ENCODE results near the gene CDKN1A. TPM values are rescaled to one million over a fixed set of nuclear protein-coding genes. Genes with fewer than 3 reads are reported as not detected.

The CDKN1A gene
- total RNA-seq, 4 donors from 2014 or later, result 86.8 to 209 (median 131) TPM

DNA sequence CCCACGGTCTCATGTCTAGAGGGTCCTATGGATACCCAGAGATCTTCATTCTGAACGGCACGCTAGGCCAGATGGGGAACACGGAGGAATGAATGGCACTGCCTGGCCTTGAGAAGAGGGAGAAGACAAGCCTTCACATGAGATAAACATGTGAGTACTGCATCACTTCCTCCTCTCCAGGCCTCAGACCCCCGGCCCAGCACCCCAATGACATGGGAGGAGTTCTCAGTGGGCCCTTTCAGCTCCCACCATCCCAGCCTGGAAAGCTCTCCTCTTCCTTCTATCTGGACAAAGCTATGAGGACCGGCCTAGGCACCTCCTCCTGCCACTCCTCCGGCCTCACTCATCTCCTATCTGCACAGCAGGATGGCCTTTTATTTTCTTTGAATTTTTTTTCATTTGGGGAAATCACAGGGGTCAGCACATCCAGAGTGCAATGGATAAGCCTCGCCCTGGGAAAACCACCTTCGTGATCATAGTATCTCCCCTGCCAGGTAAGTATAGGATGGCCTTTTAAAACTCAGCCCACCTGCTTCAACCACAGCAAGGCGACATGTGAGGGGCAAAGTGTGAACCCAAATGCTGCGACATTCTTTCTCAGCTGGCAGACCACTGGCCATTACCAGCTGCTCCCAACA lies 39.2 kb upstream of the CDKN1A start:
- intact Hi-C loops (cut with DNase I), result no loop called here
- DNase-seq, result no peak

DNA sequence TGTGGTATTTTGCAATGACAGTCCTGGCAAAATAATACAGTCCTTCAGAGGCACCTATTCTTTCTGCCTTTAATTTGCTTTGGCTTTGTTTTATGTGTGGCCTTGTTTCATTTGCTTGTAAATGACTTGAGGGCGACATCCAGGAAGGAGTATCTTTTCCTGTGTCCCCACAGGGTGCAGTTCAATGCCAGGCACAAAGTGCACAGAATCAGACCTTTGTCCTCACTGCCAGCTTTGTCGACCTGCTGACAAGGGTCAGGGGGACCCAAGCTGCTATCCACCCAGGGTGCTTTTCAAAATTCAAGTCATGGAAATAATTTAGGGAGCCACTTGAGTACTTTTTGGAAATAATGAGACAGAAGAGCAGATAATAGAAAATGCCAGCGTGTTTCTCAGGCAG lies 37.0 kb upstream of the CDKN1A start:
- WGBS, 2 donors, result 73 to 83% methylated on average over 3 of the region's 3 CpGs
- Histone ChIP-seq H3K4me1 (peaks cover 12 to 24% (median 20%) of the 10 kb centered on the region in 3 donors), H3K27ac (no peak overlapping the region)

More for the DNA sequence above, 39.2 kb upstream of the CDKN1A start:
- H3K4me3 ChIP-seq, result no peak overlapping the region
- no peaks in the 10 kb centered on the region for H3K36me3 ChIP-seq
- H3K27ac ChIP-seq, result no peak overlapping the region
- H3K4me1 ChIP-seq, result peaks cover 13 to 19% (median 19%) of the 10 kb centered on the region in 3 donors
- H3K27me3 ChIP-seq, result no peaks in the 10 kb centered on the region
- H3K9me3 ChIP-seq, result no peaks in the 10 kb centered on the region
- 91 to 92% methylated on average over 6 to 11 of the region's 11 CpGs for WGBS, 2 donors
- TF ChIP-seq, protein P1, sequence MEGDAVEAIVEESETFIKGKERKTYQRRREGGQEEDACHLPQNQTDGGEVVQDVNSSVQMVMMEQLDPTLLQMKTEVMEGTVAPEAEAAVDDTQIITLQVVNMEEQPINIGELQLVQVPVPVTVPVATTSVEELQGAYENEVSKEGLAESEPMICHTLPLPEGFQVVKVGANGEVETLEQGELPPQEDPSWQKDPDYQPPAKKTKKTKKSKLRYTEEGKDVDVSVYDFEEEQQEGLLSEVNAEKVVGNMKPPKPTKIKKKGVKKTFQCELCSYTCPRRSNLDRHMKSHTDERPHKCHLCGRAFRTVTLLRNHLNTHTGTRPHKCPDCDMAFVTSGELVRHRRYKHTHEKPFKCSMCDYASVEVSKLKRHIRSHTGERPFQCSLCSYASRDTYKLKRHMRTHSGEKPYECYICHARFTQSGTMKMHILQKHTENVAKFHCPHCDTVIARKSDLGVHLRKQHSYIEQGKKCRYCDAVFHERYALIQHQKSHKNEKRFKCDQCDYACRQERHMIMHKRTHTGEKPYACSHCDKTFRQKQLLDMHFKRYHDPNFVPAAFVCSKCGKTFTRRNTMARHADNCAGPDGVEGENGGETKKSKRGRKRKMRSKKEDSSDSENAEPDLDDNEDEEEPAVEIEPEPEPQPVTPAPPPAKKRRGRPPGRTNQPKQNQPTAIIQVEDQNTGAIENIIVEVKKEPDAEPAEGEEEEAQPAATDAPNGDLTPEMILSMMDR (IDR thresholded peaks at IDR 0.05), result no peak
- no peak for TF ChIP-seq POLR2A (IDR thresholded peaks at IDR 0.05)

GRCh38 chr6:36642913-36643817 lies 35.3 kb upstream of the CDKN1A start:
- Histone ChIP-seq H3K36me3 (no peaks in the 10 kb centered on the region), H3K27ac (peak overlapping the region in 2 of 4 donors; percentile 23 to 39), H3K4me1 (peaks cover 12 to 24% (median 20%) of the 10 kb centered on the region in 3 donors), H3K4me3 (no peak overlapping the region), H3K9me3 (no peaks in the 10 kb centered on the region), H3K27me3 (no peaks in the 10 kb centered on the region)
- no peak for DNase-seq
- no peak for TF ChIP-seq POLR2A (IDR thresholded peaks at IDR 0.05)
- TF ChIP-seq, protein P1 (IDR thresholded peaks at IDR 0.05), result no peak
- intact Hi-C loops (cut with DNase I), result no loop called here
- WGBS, 2 donors, result 28 to 32% methylated on average over 3 to 5 of the region's 8 CpGs

More for the DNA sequence above, 37.0 kb upstream of the CDKN1A start:
- TF ChIP-seq POLR2A (IDR thresholded peaks at IDR 0.05), result no peak
- TF ChIP-seq, protein P1 (IDR thresholded peaks at IDR 0.05), result no peak
- H3K9me3 ChIP-seq, result no peaks in the 10 kb centered on the region
- H3K36me3 ChIP-seq, result no peaks in the 10 kb centered on the region
- DNase-seq, result no peak
- intact Hi-C loops (cut with DNase I), result no loop called here
- no peak overlapping the region for H3K4me3 ChIP-seq
- no peaks in the 10 kb centered on the region for H3K27me3 ChIP-seq

GRCh38 chr6:36643977-36644376 lies 34.5 kb upstream of the CDKN1A start:
- no peak overlapping the region for H3K27ac ChIP-seq
- H3K9me3 ChIP-seq, result no peaks in the 10 kb centered on the region
- no peak overlapping the region for H3K4me3 ChIP-seq
- DNase-seq, result no peak
- TF ChIP-seq, protein P1 (IDR thresholded peaks at IDR 0.05), result no peak
- TF ChIP-seq POLR2A (IDR thresholded peaks at IDR 0.05), result no peak
- 62 to 76% methylated on average over 1 to 4 of the region's 4 CpGs for WGBS, 2 donors
- intact Hi-C loops (cut with DNase I), result no loop called here
- no peaks in the 10 kb centered on the region for H3K36me3 ChIP-seq
- H3K4me1 ChIP-seq, result peaks cover 12 to 24% (median 20%) of the 10 kb centered on the region in 3 donors
- H3K27me3 ChIP-seq, result no peaks in the 10 kb centered on the region

DNA sequence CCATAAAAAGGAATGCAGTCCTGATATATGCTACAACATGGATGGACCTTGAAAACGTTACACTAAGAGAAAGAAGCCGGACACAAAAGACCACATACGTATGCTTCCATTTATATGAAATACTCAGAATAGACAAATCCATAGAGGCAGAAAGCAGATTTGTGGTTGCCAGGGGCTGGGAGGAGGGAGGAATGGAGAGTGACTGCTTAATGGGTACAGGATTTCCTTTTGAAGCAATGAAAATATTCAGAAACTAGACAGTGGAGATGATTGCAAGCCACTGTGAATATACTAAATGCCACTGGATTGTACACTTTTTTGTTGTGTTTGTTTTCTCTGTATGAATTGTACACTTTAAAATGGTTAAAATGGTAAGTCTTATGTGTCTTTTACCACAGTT lies 29.4 kb upstream of the CDKN1A start:
- WGBS, 2 donors, result 83% methylated on average over 3 of the region's 3 CpGs
- no peak overlapping the region for H3K4me3 ChIP-seq

More for the DNA sequence above, 29.4 kb upstream of the CDKN1A start:
- Histone ChIP-seq H3K9me3 (no peaks in the 10 kb centered on the region), H3K36me3 (no peaks in the 10 kb centered on the region), H3K27me3 (peaks cover 0 to 5% (median 0%) of the 10 kb centered on the region in 4 donors), H3K4me1 (peaks cover 0 to 31% (median 10%) of the 10 kb centered on the region in 3 donors), H3K27ac (no peak overlapping the region)
- no peak for DNase-seq
- no peak for TF ChIP-seq POLR2A (IDR thresholded peaks at IDR 0.05)
- TF ChIP-seq, protein P1 (IDR thresholded peaks at IDR 0.05), result no peak
- intact Hi-C loops (cut with DNase I), result no loop called here
